ENCODE measurements around the gene MICALL1.
A peak's percentile ranks its signal among the peaks of the same experiment; 100 is the strongest.

The MICALL1 gene

GRCh38 chr22:37904572-37905533 lies 1.2 kb upstream of the MICALL1 start:
- H3K27ac ChIP-seq, result peak overlapping the region; percentile 100

GRCh38 chr22:37906364-37907008 lies 389 bp downstream of the MICALL1 start:
- H3K27ac ChIP-seq, result peak overlapping the region; percentile 100
- no peak for DNase-seq (ENCODE audit: low read depth, low spot score)

More at GRCh38 chr22:37904572-37905533, 1.2 kb upstream of the MICALL1 start:
- DNase-seq (ENCODE audit: low read depth, low spot score), result peak; percentile 90

DNA sequence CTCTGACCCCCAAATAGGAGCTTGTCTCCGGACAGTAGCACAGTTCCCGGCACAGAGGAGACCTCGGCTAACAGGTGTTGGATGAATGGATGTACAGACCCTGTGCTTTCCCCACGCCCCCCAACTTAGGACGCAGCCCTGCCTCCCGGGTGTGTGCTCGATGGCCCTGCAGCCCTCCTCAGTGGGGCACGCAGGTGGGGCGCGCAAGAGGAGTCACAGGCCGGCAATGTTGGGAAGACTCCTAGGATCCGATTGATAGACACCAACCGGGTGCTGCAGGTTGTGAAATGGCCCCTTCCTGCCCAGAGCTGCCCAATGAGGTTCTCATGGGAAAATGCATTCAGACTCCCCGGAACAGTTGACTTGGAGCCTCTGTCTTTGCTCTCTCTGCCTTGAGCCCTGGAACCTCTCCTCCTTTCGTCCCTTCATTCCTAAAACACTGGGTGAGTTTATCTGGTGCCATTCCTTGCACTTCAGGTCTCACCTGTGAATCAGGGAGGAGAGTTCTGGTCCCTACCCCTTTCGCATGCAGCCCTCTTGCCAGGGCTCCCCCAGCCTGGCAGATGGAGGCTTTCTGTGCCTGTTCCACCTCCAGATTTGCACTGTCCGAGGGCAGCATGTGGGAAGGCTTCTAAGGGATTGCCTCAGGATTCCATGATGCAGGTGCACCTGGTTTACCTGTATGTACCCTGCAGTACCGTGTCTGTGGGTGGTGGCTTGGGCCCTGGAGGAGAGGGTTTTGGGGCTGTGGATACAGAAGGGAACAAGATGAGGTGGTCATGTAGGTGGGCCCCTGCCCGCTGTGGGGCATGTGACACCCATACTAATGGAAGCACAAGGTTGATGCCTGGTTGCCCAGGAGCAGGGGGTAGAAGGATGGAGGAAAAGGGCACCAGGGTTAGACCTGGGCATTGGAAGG lies 1.2 kb downstream of the MICALL1 start:
- peak overlapping the region; percentile 100 for H3K27ac ChIP-seq
- no peak for DNase-seq (ENCODE audit: low read depth, low spot score)

DNA sequence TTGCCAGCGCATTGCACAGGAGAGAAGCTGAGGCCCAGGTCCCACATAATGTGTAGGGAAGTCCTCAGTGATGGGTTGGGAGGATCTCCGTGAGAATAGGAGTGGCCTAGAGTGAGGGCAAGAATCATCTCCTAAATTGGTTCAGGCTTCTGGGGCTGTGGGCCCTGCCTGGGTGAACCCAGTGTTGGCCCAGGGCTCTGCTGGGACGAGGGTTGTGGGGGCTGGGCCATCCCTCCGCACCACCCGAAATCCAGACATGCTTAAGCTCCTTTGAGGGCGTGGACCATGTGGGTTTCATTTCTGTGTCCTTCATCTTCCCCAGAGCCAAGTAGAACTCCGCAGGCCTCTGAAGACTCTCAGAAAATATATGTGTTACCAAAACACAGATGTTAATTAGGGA lies 3.7 kb downstream of the MICALL1 start:
- no peak for DNase-seq (ENCODE audit: low read depth, low spot score)
- H3K27ac ChIP-seq, result peak overlapping the region; percentile 100

DNA sequence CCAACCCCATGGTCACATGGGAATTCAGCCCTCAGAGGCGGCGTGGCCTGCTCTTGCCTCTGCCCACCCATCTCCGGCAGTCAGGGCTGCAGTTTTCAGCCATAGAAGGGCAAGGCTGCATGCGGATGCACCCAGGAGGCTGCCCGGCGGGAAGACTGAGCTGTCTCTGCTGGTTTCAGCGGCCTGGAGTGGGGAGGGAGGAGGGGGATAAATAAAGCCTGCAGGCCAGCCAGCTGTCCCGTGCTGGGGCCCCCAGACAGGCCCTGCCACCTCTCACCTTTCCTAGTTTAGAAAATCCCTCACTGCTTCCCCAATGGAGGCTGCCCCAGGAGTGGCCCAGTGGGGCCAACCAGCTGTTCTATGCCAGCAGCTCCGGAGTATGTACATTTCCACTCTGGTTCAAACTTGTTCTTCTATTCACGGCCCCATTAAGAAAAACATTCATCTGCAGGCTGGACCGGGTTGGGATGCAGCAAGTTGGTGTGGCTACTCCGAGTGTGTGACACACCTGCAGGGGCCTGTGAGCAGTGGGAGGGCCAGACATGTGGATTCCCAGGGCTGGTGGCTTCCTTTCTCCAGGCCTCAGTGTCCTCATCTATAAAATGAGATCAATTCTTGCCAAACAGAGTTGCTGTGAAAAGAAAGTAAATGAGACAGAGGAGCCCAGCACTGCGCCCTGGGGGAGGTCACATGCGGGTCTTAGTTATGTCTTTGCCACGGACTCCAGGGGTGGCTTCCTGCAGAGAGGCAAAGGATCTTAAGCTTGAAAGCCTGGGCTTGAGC lies 5.0 kb downstream of the MICALL1 start:
- H3K27ac ChIP-seq, result peak overlapping the region; percentile 100
- no peak for DNase-seq (ENCODE audit: low read depth, low spot score)

- peak overlapping the region; percentile 100 for H3K27ac ChIP-seq
- DNase-seq (ENCODE audit: low read depth, low spot score), result no peak
Measured at GRCh38 chr22:37911697-37912096, 5.6 kb downstream of the MICALL1 start.

DNA sequence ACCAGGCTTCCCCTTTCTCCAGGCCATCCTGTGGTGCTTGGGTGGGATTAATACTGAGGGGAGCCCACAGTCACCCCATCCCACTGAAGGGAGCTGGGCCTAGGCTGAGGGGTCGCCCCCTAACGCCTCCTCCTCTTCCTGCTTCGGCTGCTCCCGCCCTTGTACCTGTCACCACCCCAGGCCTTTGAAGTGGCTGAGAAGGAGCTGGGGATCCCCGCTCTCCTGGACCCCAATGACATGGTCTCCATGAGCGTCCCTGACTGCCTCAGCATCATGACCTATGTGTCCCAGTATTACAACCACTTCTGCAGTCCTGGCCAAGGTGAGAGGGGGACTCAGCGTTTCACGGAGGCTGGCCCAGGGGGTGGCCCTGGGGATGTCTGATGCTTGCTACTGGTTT lies 6.1 kb downstream of the MICALL1 start:
- no peak overlapping the region for H3K27ac ChIP-seq

DNA sequence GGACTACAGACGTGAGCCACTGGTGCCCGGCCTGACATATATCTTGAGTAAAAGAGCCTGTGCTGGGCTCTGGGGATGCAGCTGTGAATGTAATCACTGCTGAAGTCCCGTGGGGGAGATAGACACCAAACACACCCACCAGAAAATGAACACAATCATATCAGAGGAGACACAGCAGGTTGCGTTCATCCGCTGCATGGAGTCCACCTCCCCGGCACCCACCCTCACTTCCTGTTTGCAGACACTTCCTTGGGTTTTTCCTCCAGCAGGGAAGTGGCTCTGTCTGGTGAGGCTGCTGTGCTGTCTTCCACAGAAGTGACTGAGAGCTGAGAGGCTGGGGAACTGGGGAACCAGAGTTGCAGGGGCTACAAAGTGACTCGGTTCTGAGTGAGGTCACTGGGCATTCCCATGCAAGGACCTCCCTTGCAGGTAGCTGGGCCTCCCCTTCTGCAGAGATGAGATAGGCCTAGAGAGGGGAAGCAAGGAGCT lies 7.2 kb downstream of the MICALL1 start:
- no peak for DNase-seq (ENCODE audit: low read depth, low spot score)
- H3K27ac ChIP-seq, result peak overlapping the region; percentile 19

More for the DNA sequence above, 6.1 kb downstream of the MICALL1 start:
- DNase-seq (ENCODE audit: low read depth, low spot score), result no peak

DNA sequence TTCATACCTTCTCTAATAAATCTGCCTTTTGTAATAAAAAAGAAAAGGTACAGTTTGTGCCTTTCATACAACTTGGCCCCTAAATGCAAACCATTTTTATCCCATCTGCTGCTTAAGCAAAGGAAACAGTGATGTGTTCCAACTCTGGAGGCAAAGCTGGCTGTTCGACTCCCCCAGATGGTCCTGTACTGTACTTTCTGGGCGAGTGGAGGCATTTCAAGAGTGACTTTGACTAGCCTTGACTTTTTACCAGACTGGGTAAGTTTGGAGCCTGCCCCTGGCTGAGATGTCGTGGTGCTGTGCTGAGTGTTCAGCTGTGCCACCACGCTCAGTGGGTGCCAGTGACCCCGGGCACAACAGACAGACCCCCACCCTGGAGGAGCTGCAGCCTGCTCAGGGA lies 10.2 kb downstream of the MICALL1 start:
- no peak for DNase-seq (ENCODE audit: low read depth, low spot score)
- H3K27ac ChIP-seq, result no peak overlapping the region

GRCh38 chr22:37917874-37918548 lies 11.9 kb downstream of the MICALL1 start:
- H3K27ac ChIP-seq, result no peak overlapping the region
- DNase-seq (ENCODE audit: low read depth, low spot score), result no peak

DNA sequence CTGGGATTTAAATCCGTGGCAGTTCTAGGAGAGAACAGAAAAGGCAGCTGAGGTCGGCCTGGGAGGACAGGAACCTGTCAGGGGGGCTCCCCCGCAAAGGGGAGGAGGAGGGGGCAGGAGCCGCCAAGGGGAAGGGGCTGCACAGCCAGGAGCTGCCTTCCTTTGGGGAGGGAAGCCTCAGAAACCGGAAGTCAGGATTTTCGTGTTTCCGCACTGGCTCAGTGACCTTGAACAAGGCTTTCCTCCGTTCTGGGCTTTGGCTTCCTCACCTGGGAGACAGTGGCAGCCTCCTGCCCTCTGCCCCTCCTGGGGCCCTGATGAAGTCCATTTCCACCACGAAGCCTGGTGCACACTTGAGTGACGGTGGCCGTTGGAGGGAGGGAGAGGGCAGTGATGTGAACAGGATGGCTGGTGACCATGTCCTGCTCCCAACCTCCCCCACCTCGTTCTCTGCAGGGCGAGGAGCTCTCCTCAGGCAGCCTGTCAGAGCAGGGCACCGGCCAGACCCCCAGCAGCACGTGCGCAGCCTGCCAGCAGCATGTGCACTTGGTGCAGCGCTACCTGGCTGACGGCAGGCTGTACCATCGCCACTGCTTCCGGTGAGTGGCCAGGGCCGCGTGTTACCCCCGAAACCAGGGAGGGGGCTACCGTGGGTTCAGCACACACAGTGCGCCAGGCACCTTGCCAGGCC lies 12.6 kb downstream of the MICALL1 start:
- no peak for DNase-seq (ENCODE audit: low read depth, low spot score)
- no peak overlapping the region for H3K27ac ChIP-seq

GRCh38 chr22:37920126-37920525 lies 14.0 kb downstream of the MICALL1 start:
- DNase-seq (ENCODE audit: low read depth, low spot score), result no peak
- H3K27ac ChIP-seq, result no peak overlapping the region

GRCh38 chr22:37922191-37922590 lies 16.1 kb downstream of the MICALL1 start:
- H3K27ac ChIP-seq, result no peak overlapping the region
- no peak for DNase-seq (ENCODE audit: low read depth, low spot score)

DNA sequence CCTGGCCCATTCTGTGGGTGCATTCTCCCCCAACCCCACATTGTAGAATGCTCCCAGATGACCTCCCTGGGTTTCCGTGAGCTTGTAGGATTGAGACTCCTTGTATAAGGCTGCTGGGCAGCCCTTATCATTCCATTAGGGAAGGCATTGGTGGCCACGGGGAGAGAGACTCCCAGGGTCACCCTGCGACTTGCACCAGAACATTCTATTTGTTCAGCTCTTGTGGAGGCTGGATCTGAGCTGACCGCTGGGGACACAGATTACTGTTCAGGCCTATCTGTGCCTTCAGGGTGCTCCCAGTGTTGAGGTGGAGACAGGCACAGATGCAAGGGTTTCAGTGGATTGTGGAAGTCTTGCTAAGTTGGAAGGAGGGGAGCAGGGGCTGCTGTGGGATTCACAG lies 17.8 kb downstream of the MICALL1 start:
- no peak for DNase-seq (ENCODE audit: low read depth, low spot score)
- H3K27ac ChIP-seq, result no peak overlapping the region

GRCh38 chr22:37924386-37925065 lies 18.4 kb downstream of the MICALL1 start:
- H3K27ac ChIP-seq, result no peak overlapping the region
- no peak for DNase-seq (ENCODE audit: low read depth, low spot score)

- no peak for DNase-seq (ENCODE audit: low read depth, low spot score)
- no peak overlapping the region for H3K27ac ChIP-seq
Measured at GRCh38 chr22:37925330-37925729, 19.2 kb downstream of the MICALL1 start.

DNA sequence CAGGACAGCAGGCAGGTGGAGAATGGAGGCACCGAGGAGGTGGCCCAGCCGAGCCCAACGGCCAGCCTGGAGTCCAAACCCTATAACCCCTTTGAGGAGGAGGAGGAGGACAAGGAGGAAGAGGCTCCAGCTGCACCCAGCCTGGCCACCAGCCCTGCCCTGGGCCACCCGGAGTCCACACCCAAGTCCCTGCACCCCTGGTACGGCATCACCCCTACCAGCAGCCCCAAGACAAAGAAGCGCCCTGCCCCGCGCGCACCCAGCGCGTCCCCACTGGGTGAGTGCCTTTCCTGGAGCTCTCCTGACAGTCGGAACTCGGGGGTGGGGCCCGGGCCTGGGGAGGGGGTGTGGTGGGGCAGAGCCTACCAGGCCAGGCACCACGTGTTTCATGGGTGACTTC lies 19.7 kb downstream of the MICALL1 start:
- no peak overlapping the region for H3K27ac ChIP-seq
- DNase-seq (ENCODE audit: low read depth, low spot score), result no peak

- no peak overlapping the region for H3K27ac ChIP-seq
- DNase-seq (ENCODE audit: low read depth, low spot score), result no peak
Measured at GRCh38 chr22:37926358-37926757, 20.3 kb downstream of the MICALL1 start.

All from epithelial cell of prostate (primary cell).